GM23248 (cell line): ENCODE measurements around the gene TBCEL. TPM values are rescaled to one million over a fixed set of nuclear protein-coding genes. Genes with fewer than 3 reads are reported as not detected.

Experiments used
- DNase-seq: peaks from one replicate; pipeline ENCODE4 v3.0.0-alpha.2; 2015
- H2AFZ ChIP-seq: fragments of 200-600 bp; sonication (generic); 2 replicates; pipeline ENCODE4 v1.6.1; 2016; ENCODE audit warnings: antibody characterized with exemption
- H3F3A ChIP-seq: fragments of 200-600 bp; sonication (generic); 2 replicates; pipeline ENCODE4 v1.6.1; 2016; ENCODE audit warnings: mild to moderate bottlenecking, antibody characterized with exemption, mixed run types; ENCODE audit not compliant: insufficient read depth
- H3K27ac ChIP-seq: fragments of 200-600 bp; sonication (generic); 2 replicates; pipeline ENCODE4 v1.5.1; 2016; ENCODE audit warnings: mild to moderate bottlenecking
- H3K27me3 ChIP-seq: fragments of 200-600 bp; sonication (generic); replicated peaks from 2 replicates; pipeline ENCODE4 v1.6.1; 2016; ENCODE audit warnings: mild to moderate bottlenecking; ENCODE audit not compliant: insufficient read depth
- H3K36me3 ChIP-seq: fragments of 200-600 bp; sonication (generic); 2 replicates; pipeline ENCODE4 v1.6.1; 2016; ENCODE audit warnings: low read depth, mild to moderate bottlenecking
- H3K4me1 ChIP-seq: fragments of 200-600 bp; sonication (generic); 2 replicates; pipeline ENCODE4 v1.6.1; 2016; ENCODE audit warnings: mild to moderate bottlenecking; ENCODE audit not compliant: insufficient read depth
- H3K4me2 ChIP-seq: fragments of 200-600 bp; sonication (generic); one replicate; pipeline ENCODE4 v1.6.1; 2016; ENCODE audit warnings: mild to moderate bottlenecking; ENCODE audit not compliant: unreplicated experiment
- H3K4me3 ChIP-seq: fragments of 200-600 bp; sonication (generic); 2 replicates; pipeline ENCODE4 v1.5.1; 2016; ENCODE audit warnings: mild to moderate bottlenecking
- H3K79me2 ChIP-seq: fragments of 200-600 bp; sonication (generic); 2 replicates; pipeline ENCODE4 v1.6.1; 2016; ENCODE audit warnings: mild to moderate bottlenecking; ENCODE audit not compliant: insufficient read depth
- H3K9ac ChIP-seq: fragments of 200-600 bp; sonication (generic); 2 replicates; pipeline ENCODE4 v1.6.1; 2016; ENCODE audit warnings: mild to moderate bottlenecking
- H3K9me2 ChIP-seq: fragments of 200-600 bp; sonication (generic); 2 replicates; pipeline ENCODE4 v1.6.1; 2016; ENCODE audit warnings: mixed run types, mild to moderate bottlenecking, moderate library complexity; ENCODE audit not compliant: insufficient read depth
- H3K9me3 ChIP-seq: fragments of 200-600 bp; sonication (generic); one replicate; pipeline ENCODE4 v1.6.1; 2017; ENCODE audit warnings: low read depth
- H4K20me1 ChIP-seq: fragments of 200-600 bp; sonication (generic); 2 replicates; pipeline ENCODE4 v1.6.0; 2016; ENCODE audit not compliant: insufficient read depth
- EZH2 ChIP-seq: fragments of 200-600 bp; sonication (generic); IDR thresholded peaks from 2 replicates; pipeline ENCODE4 v1.6.1; 2018; ENCODE audit warnings: antibody characterized with exemption, mild to moderate bottlenecking; ENCODE audit not compliant: insufficient read depth, poor library complexity, severe bottlenecking
- EZH2phosphoT487 ChIP-seq: fragments of 200-600 bp; sonication (generic); IDR thresholded peaks from 2 replicates; pipeline ENCODE4 v1.6.1; 2018; ENCODE audit warnings: antibody characterized with exemption, moderate library complexity, mild to moderate bottlenecking, low read depth; ENCODE audit not compliant: insufficient read depth
- WGBS, 2 experiments: methylation state at CpG; one replicate each; pipeline ENCODE4 v1.1.6; 2015 to 2017; ENCODE audit warnings: low lambda C conversion rate in 2 of 2, low coverage in 1 of 2; ENCODE audit errors: missing lambda C conversion rate in 2 of 2; 5-methylcytosine and 5-hydroxymethylcytosine counted together
- in situ Hi-C: fragments of 300-500 bp; cut with MboI; formaldehyde crosslinking; loops from 2 replicates; pipeline ENCODE4 v1.15.0; 2020
- polyA plus RNA-seq: library from polyadenylated mRNA; unstranded; fragments of >200 nt; fragmentation: Nextera tagmentation; extraction: Ambion mirVana; gene quantifications from 2 replicates; pipeline ENCODE4 v1.2.1, GENCODE V29; 2016
- total RNA-seq: library from RNA; depleted of rRNA; stranded (reverse); fragments of >200 nt; shearing (Covaris generic); gene quantifications from 2 replicates; pipeline ENCODE4 v1.2.3, GENCODE V29; 2014

Gene TBCEL
- total and polyA plus RNA-seq, 2 experiments from 2014 or later = 13.0 to 27.9 TPM

DNA sequence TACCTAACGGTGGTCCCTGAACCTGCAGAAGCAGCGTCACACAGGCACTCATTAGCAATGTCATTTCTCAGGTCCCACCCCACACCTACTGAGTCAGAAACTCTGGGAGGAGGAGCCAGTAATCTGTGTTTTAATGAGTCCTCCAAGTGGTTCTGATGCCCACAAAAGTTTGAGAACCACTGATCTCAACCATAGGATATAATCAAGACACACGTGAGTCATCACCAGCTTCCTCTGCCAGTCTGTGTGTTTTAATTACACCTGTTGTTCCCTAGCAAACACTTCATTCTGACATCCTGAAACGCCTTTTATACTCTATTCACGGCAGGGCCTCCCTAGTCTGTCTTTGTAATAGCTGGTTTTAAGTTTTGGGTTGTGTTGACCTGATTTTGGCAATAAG lies 82.9 kb downstream of the TBCEL start:
- in situ Hi-C loops = loop anchor here (25.0 kb wide), 1 partner anchor 595 kb away; the partner anchor contains the start of gene GRIK4
- Histone ChIP-seq H2AFZ (no peak overlapping the region), H3F3A (no peaks in the 10 kb centered on the region), H3K4me1 (no peaks in the 10 kb centered on the region), H3K9me3 (no peaks in the 10 kb centered on the region), H4K20me1 (no peaks in the 10 kb centered on the region), H3K9ac (no peak overlapping the region), H3K9me2 (no peaks in the 10 kb centered on the region), H3K4me3 (no peak overlapping the region), H3K27ac (no peak overlapping the region), H3K36me3 (no peaks in the 10 kb centered on the region), H3K27me3 (peaks cover 10% of the 10 kb centered on the region), H3K4me2 (no peak overlapping the region), H3K79me2 (no peaks in the 10 kb centered on the region)
- WGBS, 2 experiments = 82 to 84% methylated on average over 5 of the region's 5 CpGs
- TF ChIP-seq EZH2 = no peak
- no peak for TF ChIP-seq EZH2phosphoT487
- no peak for DNase-seq

DNA sequence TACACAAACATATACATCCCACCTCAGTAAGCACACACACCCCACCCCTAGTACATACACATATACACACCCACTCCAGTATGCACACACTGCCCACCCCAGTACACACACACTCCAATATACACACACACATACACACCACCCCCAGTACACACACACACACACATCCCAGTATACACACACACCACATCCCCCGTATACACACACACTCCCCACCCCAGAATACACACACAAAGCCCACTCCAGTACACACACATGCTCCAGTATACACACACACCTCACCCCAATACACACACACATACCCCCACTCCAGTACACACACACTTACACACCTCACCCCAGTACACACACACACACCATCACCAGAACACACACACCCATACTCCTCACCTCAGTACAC lies 84.5 kb downstream of the TBCEL start:
- Histone ChIP-seq H3K9me2 (no peaks in the 10 kb centered on the region), H3K4me3 (no peak overlapping the region), H3K79me2 (no peaks in the 10 kb centered on the region), H3K9ac (no peak overlapping the region), H3F3A (no peaks in the 10 kb centered on the region), H3K4me1 (no peaks in the 10 kb centered on the region), H4K20me1 (no peaks in the 10 kb centered on the region), H3K27me3 (peaks cover 15% of the 10 kb centered on the region), H3K27ac (no peak overlapping the region), H3K9me3 (no peaks in the 10 kb centered on the region), H2AFZ (no peak overlapping the region), H3K4me2 (no peak overlapping the region), H3K36me3 (no peaks in the 10 kb centered on the region)
- in situ Hi-C loops = loop anchor here (25.0 kb wide), 1 partner anchor 596 kb away; the partner anchor contains the start of gene GRIK4
- WGBS, 2 experiments = 89% methylated on average over 1 of the region's 1 CpG; no CpG with 5 or more reads in 1 of the 2 experiments
- TF ChIP-seq EZH2 (no peak), EZH2phosphoT487 (no peak)
- no peak for DNase-seq

DNA sequence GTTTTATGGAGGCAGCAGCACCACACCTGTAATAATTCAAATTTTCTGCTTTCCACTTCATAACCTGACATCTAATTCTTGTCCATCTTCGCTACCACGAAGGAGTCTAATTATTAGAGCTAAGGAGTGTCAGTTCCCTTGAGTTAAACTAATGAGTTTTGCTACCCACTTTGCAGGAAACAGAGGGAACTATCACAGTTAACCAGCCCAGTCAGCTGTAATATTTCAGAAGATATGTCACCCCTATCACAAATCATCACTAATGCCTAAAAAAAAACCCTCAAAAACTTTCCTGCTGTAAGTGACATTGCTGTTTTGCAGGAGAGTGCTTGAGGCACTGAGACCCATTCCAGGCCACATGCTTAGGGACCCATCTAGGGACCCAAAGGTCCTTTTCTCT lies 85.6 kb downstream of the TBCEL start:
- no peak overlapping the region for H3K4me3 ChIP-seq
- 78 to 91% methylated on average over 2 of the region's 2 CpGs for WGBS, 2 experiments
- H3K9ac ChIP-seq = no peak overlapping the region
- in situ Hi-C loops = loop anchor here (25.0 kb wide), 1 partner anchor 597 kb away; the partner anchor contains the start of gene GRIK4
- no peak overlapping the region for H2AFZ ChIP-seq
- H3K9me3 ChIP-seq = no peaks in the 10 kb centered on the region
- no peak for DNase-seq
- no peak for TF ChIP-seq EZH2phosphoT487
- no peak for TF ChIP-seq EZH2
- no peaks in the 10 kb centered on the region for H3K36me3 ChIP-seq
- no peaks in the 10 kb centered on the region for H3K9me2 ChIP-seq
- H3K4me1 ChIP-seq = no peaks in the 10 kb centered on the region
- no peaks in the 10 kb centered on the region for H3K79me2 ChIP-seq
- no peak overlapping the region for H3K27ac ChIP-seq
- H3K4me2 ChIP-seq = no peak overlapping the region
- no peaks in the 10 kb centered on the region for H4K20me1 ChIP-seq
- H3K27me3 ChIP-seq = peaks cover 15% of the 10 kb centered on the region
- no peaks in the 10 kb centered on the region for H3F3A ChIP-seq

DNA sequence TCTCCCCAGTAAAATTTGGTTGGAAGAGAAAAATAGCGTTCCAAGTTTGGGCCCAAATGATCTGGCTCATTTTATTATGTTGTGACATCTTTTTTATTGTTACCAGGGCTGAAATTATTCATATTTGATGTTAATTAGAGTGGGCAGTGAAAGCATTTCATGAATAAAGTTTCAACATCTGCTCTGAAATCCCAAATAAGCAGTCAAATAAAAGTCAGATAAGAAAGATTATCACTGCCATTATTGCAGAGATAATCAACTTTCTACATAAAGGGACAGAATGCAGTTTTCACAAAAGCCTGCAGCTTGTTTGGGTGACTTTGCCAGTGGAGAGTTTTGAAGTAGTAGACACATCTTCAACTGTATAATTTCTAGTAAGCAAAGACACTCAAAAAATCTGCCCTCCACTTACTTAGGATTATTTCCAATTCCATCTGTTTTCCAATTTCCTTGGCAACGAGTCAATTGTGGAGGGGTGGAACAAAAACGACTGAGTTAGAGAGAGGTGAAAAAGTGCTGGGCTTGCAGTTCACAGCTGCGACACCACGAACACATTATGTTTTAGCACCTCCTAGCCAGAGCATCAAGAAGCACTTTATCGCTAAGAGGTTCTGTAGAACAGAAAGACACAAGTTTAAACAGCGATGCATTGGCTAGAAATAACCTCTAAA lies 86.1 kb downstream of the TBCEL start:
- Histone ChIP-seq H3K4me2 (no peak overlapping the region), H3K79me2 (no peaks in the 10 kb centered on the region), H3K9ac (no peak overlapping the region), H3K9me3 (no peaks in the 10 kb centered on the region), H3K27me3 (peaks cover 15% of the 10 kb centered on the region), H3K9me2 (no peaks in the 10 kb centered on the region), H3K4me3 (no peak overlapping the region), H3F3A (no peaks in the 10 kb centered on the region), H2AFZ (no peak overlapping the region), H3K27ac (no peak overlapping the region), H3K4me1 (no peaks in the 10 kb centered on the region), H4K20me1 (no peaks in the 10 kb centered on the region), H3K36me3 (no peaks in the 10 kb centered on the region)
- no peak for DNase-seq
- TF ChIP-seq EZH2 = no peak
- TF ChIP-seq EZH2phosphoT487 = no peak
- 19 to 21% methylated on average over 7 of the region's 7 CpGs for WGBS, 2 experiments
- in situ Hi-C loops = loop anchor here (25.0 kb wide), 1 partner anchor 598 kb away; the partner anchor contains the start of gene GRIK4
